Activated CD4-positive, alpha-beta T cell treated with anti-CD3 and anti-CD28 coated beads for 4 hours (primary cell): Measurements from ENCODE around the gene PTPRZ1.

Experiments used
- DNase-seq, 2 donors: peaks; one replicate each; pipeline ENCODE4 v3.0.0-alpha.2; 2020

PTPRZ1 gene

DNA sequence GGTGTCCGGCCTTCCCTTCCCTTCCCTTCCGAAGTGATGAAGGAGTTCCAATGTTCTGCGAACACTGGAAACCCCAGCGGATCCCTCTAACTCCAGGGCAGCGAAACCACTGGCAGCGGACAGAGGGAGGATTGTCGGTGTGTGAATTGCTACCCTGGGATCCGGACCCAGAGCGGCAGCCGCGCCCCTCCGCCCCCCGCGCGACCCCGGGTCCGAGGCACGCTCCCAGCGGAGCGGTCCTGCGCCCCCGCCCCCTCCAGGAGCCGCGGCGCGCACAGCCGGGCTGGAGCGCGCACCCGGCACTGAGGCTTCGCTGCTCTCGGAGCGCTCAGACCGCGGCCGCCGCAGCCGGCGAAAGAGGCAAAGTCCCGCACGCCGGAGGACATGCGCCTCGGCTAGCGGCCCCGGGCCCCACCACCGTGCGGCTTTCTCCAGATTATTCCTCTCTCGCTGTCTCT is at the start of gene PTPRZ1:
Gene PTPRZ1, plus strand, starts transcription at position 331 of the 458 bp plus-strand sequence. CDS start 339 bp downstream, outside the sequence.
- no peak for DNase-seq

DNA sequence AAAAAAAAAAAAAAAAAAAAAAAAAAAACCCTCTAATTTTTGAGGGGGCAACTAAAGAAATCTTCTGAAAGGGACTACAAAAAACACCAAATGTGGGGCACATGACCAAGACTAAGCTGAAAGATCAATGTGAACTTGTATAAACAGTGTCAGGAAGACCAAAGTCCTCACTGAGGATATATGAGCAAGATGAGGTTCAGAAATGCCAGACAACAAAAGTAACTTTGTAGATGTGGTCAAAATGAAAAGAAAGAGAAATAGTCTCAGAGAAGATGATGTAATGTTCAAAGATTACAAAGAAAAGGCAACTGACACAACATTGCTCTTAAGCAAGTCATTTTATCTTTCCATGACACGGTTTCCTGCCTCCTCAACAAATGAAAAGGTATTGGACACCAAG is 48.7 kb upstream of the PTPRZ1 start:
- DNase-seq = no peak

DNA sequence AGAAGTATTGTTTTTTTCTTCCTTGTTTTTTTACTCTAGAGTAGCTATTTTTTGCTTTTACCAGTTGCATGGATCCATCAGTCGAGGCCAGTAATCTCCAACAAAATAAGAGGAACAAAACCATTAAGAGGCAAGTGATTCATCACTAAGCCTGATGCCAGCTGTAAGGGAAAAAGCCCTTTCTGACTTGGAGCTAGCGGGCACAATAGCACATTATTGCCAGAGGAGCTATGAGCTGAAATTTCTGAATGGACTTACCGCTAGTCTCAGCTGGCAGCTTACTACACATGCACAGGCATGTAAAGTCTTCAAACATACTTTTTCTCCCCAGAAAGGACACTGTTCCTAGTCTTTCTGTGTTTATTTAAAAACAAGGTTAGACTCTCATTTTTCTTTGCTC is 41.6 kb upstream of the PTPRZ1 start:
- no peak for DNase-seq

DNA sequence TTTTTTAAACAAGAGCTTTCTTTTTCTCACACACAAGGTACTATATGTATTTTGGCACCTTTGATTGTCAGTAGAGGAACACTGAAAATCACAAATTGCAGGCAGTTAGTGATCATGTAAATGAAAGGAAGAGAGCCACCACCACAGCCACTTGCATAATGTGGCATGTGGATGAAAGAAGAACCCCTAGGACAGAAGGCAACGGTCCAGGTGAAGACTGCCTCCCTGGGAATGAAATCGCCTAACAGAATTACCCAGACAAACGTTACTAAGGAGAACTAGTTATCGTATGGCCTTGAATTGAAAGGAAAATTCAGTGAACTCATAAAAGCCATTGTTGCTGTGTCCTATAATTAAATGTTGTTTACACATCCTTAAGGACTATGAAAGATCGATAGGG is 41.2 kb upstream of the PTPRZ1 start:
- no peak for DNase-seq

DNA sequence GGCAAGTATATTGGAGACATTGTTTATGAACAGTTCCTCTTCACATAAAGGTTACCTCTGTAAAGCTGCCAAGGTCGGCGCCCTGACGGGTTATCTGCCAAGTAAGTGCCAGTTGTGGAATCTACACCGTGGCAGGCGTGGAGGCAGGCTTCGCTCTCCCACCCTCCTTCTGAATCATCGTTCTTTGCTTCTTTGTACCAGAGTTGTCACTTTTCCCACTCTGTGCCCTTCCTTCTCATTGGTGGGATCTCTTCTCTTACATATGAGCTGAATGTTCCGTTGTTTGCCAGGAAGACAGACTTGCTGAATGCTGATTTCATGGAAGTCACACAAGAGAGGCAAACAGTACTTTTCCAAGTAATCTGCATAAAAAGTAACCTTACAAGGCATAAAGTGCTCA is 40.6 kb upstream of the PTPRZ1 start:
- no peak for DNase-seq

DNA sequence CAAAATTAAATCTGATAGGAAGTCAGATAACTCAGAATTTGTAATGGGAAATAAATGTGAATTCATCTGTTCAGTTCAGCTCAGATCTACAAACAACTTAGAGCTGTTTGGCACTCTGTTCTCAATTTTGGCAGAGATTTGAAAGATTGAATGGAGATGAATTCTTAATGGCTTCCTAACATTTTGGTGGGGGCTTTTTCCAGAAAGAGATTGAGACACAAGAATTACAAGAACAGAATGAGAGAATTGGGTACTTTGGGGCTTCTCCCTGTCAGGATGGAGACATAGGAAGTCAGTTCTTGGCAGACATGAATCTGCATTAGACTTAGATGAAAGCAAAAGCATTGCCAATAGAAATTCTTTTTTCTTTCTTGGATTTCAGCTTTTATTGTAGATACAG is 39.0 kb upstream of the PTPRZ1 start:
- no peak for DNase-seq

DNA sequence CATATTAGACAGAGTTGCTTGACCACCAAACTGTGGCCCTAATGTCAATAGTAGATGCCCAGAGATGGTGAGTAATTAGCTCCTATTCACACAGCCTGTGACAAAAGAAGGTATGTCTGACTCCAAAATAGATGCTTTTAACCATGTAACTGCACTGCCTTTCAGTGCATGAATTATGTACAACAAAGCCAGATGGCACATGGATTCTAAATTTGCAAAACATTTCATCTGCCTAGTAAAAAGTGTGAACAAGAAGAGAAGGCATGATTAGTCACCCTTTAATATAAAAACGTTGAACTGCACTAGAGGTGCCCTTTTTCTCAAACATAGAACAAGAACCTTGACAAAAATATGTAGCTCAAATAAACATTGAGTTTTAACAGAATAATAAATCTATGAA is 35.5 kb upstream of the PTPRZ1 start:
- DNase-seq = no peak

DNA sequence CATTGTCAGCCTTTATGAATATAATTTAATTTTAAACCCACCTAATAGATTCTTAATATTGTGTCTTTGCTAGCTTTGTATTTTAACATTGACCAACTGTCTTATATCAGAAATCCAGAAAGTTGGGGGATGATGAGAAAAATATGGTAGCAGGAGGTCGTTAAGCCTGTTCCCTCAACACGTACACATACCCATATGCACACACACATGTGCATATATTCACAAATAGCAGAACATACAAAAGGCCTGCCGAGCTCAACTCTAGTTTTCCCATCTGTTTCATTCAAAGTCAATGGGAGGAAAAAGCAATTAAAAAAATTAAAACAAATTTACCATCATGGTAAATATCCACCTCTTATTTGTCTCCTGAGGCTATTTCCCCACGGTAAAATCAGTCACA is 25.9 kb upstream of the PTPRZ1 start:
- no peak for DNase-seq

DNA sequence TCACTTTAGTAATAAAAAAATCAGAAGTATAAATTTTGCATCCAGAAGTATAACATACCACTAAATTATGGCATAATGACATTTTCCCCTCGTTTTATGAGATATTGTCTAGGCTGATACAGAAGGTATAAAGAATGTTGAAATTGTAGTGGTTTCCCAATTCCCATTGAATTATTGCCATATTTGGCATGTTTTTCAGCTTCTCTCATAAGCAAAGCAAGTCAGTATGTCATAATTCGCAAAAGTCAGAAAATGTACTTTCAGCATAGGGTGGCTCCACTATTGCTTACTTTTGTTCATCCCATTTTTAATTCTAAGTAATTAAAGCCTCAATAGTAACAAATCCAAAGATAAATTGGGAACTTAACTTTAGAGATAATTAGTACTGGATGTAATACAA is 19.7 kb upstream of the PTPRZ1 start:
- no peak for DNase-seq

DNA sequence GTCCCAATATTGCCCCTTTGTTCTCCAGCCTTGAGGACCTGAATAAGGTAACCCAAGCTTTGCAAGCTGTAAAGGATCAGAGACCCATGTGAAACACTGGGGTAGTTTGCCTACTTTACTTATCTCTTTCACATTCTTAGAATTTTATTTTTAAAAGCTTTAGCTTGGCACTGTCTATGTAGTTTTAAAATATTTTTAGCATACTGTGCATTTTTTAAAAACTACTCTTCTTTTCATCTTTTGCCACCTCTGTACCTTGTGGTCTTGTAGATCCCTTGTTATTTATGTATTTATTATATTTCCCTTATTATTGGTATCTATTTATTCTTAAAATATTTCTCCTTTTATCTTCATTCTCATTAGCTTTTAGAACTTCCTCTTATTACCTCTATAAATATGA is 12.0 kb upstream of the PTPRZ1 start:
- no peak for DNase-seq

DNA sequence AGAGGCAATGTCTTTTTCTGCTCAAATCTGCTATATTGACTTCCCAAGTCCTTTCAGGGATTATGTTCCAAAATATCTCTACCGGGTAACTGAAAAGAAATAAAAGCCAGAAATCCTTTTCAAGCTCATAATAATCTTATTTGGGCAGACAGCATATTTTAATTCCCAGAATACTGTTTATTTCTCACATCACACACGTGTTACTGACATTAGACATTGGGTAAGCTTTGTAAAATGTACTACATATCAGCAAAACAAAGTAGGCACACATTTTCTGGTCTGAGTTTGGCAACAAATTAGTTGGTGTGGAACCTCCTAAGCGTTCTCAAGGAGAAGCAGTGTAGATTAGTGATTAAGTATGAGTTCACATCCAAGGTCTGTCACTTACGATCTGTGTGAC is 10.4 kb upstream of the PTPRZ1 start:
- no peak for DNase-seq

DNA sequence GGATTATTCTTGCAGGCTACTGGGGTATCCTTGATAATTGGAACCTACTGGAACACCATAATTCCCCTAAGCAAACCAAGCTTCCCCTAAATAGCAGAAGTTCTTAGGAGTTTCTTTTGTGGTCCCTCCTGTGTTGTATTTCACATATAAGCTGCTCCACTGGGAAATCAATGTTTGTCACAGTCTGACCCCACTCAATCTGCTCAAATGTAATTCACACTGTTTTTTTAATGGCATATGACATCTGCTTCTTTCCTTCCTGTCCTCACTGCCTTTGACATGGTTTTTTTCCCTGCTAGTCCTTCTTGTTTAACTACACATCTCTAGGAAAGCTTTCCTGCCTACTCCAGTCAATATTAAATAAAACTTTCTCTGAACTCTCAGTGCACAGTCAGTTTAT is 1.8 kb upstream of the PTPRZ1 start:
- DNase-seq = no peak

DNA sequence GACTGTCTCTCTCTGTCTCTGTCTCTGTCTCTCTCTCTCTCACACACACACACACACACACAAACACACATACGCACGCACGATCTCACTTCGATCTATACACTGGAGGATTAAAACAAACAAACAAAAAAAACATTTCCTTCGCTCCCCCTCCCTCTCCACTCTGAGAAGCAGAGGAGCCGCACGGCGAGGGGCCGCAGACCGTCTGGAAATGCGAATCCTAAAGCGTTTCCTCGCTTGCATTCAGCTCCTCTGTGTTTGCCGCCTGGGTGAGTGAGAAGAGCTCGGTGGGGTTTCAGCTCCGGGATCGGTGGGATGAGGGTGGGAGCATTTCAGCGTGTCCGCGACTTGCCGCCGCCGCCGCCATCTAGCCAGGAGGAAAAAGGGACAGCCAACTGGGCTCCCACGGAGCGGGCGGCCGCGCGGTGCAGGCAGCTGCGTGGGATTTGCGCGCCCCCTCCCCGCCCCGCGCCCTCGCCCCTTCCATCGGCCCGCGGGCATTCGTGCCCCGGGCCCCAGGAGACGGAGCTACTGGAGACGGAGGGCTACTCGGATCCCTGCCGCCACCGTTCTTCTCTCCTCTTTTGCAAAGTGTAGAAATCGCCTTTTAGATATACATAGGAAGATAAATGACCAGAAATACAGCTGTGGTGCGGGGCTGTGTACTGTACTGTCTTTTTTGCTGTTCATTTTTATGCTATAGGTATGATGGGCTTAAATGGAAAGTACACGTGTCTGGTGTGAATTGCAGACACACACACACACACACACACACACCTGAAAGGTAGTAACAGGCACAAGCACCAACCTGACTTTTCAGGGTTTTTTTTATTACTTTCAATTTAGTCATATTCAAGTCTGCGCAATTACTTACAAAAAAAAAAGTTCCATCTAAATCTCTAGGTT is 581 bp downstream of the PTPRZ1 start:
- DNase-seq = no peak

DNA sequence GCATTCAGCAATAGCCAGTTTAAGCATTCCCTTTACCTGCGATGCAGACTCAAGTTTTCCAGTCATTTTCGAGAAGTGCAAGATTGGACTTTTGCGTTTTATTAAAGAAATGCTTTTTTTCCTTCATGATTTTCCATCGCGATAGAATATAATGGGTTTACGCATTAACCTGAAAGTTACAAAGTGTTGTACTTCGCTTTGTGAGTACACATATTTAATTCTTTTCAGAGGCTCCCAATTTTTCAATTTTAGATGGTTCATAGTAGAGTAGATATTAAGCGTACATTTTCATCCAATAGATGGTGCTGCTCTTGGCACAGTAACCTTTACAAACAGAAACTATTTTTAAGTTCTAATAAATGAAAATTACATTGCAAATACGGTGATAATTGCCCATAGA is 1.3 kb downstream of the PTPRZ1 start:
- DNase-seq = no peak

DNA sequence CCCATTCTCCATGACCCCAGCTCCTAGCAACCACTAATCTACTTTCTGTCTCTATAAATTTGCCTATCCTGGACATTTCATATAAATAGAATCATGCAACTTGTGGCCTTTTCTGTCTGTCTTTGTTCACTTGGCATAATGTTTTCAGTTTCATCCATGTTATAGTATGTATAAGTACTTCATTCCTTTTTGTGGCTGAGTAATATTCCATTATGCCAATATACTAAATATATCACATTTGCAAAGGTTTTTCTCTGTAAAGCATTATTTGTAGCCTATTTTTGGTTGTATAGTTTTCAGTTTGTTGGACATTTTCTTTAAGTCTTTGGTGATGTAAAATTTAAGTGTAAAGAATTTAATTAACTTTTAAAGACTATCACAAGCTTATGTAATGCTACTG is 2.2 kb downstream of the PTPRZ1 start:
- DNase-seq = no peak

DNA sequence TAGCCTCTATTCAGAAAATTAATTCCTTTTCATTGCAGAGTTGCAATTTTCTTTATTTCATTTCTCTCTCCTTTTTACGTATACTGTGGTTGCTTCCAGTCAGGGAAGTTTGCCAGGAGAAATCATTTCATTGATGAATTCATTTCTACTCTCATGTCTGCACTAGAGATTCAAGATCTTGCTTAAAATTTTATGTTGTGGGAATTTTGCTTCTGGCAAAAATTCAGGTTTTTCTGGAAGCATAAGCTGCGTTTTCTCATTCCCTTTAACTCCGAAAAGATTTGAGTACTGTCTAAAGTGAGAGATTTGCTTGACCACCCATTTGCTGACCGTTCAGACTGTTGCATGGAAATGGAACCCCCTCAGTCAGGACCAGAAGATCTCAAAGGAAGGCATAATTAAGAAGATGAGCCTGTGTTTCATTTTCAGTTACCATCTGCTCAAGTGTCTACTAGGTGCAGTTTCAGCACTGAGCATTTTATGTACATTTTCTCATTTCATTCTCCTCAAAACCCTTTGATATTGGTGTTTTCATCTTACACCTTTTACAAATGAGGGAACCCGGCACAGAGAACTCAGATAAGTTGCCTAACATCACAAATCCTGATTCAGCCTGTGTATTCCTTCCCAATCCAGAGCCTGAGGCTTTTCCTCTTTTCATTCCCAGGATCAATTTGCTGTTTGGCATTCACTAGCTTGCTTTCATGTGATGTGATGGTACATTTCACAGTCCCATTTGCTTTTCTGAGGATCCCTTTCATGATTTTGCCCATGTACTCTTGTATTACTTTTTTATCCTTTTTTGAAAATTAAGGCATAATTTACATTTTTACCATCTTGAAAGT is 3.9 kb downstream of the PTPRZ1 start:
- DNase-seq = no peak

DNA sequence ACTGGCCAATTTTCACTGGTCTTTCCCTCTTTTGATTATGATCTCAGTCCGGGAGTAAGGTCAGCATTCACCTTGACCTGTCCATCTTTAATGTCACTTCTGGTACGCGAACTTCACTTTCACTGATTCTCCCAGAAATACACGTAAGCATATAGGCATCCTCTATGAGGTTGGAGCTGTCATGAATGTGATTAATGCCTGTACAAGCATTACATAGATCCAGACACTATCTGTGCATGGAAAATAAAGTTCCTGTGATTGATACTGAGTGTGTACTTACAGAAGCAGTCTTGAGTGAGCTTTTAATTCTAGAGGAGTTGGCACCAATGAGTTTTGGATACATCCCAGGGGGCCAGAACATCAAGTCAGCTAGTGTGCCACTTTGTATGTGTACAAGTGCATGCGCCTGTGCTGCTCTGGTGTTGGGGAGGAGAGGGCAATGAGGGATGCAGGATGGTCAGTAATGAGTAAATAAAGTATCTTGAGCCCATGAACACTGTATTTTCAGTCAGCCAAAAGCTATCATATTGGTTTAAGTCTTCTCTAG is 6.0 kb downstream of the PTPRZ1 start:
- DNase-seq = no peak

DNA sequence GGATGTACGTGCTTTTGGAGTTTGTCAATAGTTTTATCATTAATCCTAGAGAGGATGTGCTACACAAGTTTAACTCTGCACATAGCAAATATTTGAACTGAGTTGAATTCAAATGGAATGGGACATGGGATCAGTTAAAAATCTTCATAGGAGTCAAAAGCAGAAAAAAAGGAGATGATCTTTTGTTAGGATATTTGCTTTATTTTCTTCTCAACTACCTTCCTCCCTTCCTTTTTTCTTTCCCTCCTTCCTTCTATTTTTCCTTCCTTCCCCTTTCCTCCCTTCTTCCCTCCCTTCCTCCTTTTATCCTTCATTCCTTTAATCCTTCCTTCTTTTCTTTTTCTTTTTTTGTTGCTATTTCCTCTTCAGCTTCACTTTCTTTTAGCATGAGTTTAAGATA is 6.6 kb downstream of the PTPRZ1 start:
- DNase-seq = no peak

DNA sequence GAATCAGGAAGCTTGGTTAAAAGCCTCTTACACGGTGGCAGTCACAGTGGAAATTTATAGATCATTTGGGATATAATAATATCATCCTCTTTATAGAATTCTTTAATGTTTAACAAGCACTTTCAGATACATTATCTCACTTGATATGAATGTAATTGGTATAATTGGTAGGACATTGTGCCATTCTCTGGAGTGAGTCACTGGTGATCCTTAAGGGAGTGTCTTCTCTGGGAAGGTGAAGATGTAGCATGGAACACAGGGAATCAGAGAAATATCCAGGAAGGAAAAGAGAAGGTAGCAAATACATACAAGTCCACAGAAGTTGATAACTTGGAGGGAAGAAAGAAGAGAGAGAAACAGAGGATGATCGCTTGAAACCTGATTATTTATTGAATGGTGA is 9.8 kb downstream of the PTPRZ1 start:
- DNase-seq = no peak

DNA sequence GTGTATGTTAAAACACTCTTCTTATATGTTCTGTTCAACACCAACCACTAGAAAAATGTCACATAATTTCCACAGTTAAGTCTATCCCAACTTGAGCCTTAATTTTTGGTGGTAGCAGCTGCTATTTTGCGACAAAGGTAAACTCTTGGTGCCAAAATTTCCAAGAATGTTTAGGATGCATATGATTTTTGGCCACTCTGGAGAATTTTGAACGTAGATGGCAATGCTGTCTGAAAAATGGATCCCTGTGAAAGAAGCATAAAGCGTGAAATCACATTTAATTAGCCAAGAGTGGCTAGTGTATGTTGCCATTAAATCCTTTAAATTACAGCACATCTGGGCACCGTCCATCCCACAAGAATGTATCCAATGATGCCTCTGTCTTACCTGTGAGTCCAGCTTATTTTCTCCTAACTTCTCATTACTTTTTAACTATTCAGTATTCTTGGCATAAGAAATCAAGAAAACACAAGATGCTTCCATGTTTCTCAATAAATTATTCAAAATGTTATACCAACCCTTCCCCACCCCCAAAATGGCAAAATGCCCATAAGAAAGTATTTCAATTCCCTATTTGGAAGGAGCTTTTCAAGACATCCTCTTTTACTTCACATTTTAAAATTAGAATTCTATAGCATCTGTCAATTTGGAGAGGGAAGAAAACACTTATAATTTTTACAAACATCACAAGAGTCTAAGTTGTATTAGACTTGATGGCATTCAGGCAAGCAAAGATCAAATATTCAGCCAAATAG is 12.4 kb downstream of the PTPRZ1 start:
- DNase-seq = no peak

DNA sequence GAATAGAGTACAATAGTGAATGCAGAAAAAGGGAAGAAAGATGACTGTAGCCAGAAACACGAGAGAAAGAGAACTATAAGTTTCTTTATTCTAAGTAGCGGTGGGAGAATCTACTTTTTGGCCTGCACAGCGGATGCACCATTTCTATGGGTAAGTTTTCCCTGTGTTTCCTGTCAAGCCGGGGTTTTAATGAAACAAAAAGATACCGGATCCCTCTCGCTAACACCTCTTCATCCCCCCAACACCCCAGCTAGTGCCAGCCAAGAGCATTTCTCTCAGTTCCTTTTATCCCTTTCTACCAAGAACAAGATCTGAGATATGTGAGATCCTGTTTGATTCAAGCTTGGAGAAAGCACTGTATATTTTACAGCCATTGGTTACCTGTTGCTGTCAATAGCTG is 14.7 kb downstream of the PTPRZ1 start:
- DNase-seq = no peak

DNA sequence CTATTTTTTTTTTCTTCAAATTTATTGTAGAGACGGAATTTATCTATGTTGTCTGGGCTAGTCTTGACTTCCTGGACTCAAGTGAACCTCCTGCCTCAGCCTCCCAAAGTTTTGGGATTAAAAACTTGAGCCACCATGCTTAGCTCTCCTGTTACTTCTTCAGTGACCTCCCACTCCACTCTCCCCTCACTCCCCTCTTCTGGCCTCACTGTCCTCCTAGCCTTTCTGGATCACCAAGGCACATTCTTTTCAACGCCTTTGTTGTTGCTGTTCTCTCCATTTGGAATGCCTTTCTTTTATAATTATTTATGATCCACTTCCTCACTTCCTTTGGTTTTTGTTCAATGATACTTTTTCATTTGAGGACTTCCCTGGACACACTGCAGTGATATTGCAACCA is 17.9 kb downstream of the PTPRZ1 start:
- DNase-seq = no peak

DNA sequence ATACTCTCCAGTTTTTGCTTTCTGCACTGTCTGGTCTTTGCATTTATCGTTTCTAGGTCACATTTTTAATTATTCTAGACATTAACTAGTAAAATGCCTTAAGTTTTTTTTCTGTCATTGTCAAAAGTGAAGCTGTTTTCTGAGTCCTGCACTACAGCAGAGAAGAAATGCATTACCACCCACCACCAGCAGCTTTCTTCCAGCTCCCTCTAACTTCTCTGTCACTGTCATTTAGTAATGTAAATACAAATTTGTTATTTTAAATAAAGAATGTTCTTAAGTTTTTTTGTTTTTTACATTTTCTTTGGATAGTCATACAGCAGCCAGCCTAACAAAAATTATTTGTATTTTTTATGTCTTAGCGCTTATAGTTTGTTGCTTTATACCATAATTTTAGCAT is 18.8 kb downstream of the PTPRZ1 start:
- no peak for DNase-seq
